GM15510 (cell line): ENCODE measurements around the gene P3R3URF.

Source experiments
- POLR2A ChIP-seq: IDR thresholded peaks from 3 replicates; pipeline ENCODE4 v1.6.1; 2011; ENCODE audit warnings: borderline replicate concordance; ENCODE audit not compliant: insufficient read length; ENCODE audit errors: extremely low read depth

Gene P3R3URF

GRCh38 chr1:46183926-46184557 is 7.8 kb upstream of the P3R3URF start:
- TF ChIP-seq POLR2A = no peak

GRCh38 chr1:46183079-46183847 is 7.0 kb upstream of the P3R3URF start:
- no peak for TF ChIP-seq POLR2A

- no peak for TF ChIP-seq POLR2A
Measured at GRCh38 chr1:46181343-46182260, 5.3 kb upstream of the P3R3URF start.

GRCh38 chr1:46180082-46180616 is 3.9 kb upstream of the P3R3URF start:
- no peak for TF ChIP-seq POLR2A

GRCh38 chr1:46179138-46180081 is 3.1 kb upstream of the P3R3URF start:
- TF ChIP-seq POLR2A = no peak

GRCh38 chr1:46175243-46175642 is 1.0 kb downstream of the P3R3URF start:
- no peak for TF ChIP-seq POLR2A

- no peak for TF ChIP-seq POLR2A
Measured at GRCh38 chr1:46174448-46175231, 1.6 kb downstream of the P3R3URF start, which contains the start of gene TSPAN1. Gene TSPAN1 (plus strand): TSS chr1:46175087. CDS start chr1:46181108, 6,021 bp downstream.

GRCh38 chr1:46173361-46173856 is 2.9 kb downstream of the P3R3URF start:
- TF ChIP-seq POLR2A = no peak

GRCh38 chr1:46172321-46172720 is 4.0 kb downstream of the P3R3URF start:
- no peak for TF ChIP-seq POLR2A

- no peak for TF ChIP-seq POLR2A
Measured at GRCh38 chr1:46171871-46172270, 4.4 kb downstream of the P3R3URF start.

GRCh38 chr1:46171351-46171750 is 4.9 kb downstream of the P3R3URF start:
- no peak for TF ChIP-seq POLR2A

GRCh38 chr1:46169811-46170454 is 6.4 kb downstream of the P3R3URF start:
- TF ChIP-seq POLR2A = no peak
